HG03060 (cell line): ENCODE results near the gene LYRM1.
"Not testable (repeated sequence)": the region's sequence is repeated elsewhere in the genome, so short reads cannot be mapped to it uniquely, and the experiment has no call there.

Experiments used
- ATAC-seq: cut with Tn5 transposase; IDR thresholded peaks from one replicate; pipeline ENCODE4 v1.9.1; 2021; ENCODE audit warnings: low read depth, moderate number of reproducible peaks; ENCODE audit not compliant: unreplicated experiment

Gene LYRM1

DNA sequence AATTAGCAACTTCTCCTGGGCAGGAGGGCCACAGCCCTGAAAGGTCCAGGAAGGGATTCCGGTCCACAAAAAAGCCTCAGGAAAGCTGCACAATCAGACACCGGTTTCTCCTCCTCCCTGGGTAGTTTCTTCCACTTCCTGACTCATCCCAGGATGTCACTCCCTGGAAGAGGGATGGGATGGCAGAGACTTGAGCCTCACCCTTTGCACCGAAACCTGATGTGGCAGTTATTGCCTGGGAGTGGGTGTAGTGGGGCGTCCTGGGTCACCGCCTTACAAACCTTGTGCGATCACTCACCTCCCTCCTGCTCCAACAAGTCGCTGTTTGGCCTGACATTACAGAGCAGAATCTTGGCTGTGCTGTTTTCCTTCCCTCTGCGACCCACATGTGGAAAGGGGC is 70.8 kb downstream of the LYRM1 start:
- ATAC-seq = no peak

DNA sequence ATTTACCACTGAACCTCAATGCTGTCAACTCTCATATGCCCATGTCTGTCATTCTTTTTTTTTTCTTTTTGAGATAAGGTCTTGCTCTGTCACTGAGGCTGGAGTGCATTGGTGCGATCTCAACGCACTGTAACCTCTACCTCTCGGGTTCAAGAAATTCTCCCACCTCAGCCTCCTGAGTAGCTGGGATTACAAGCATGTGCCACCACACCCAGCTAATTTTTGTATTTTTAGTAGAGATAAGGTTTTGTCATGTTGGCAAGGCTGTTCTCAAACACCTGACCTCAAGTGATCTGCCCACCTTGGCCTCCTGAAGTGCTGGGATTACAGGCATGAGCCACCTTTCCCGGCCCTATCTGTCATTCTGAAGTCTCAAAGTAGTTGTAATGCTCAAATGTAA is 72.6 kb downstream of the LYRM1 start:
- ATAC-seq = not testable (repeated sequence)
